T-helper 9 cell (primary cell): Measurements from ENCODE around the gene TNFRSF12A.

Experiments used
- DNase-seq: peaks from one replicate; pipeline ENCODE4 v3.0.0-alpha.2; 2020

Gene TNFRSF12A

GRCh38 chr16:3027489-3027795, 7.3 kb downstream of the TNFRSF12A start:
- DNase-seq: no peak

- peak; percentile 94 for DNase-seq
These were observed 8.0 kb downstream of the TNFRSF12A start for GRCh38 chr16:3027983-3028715.

GRCh38 chr16:3028716-3029319, 8.7 kb downstream of the TNFRSF12A start:
- DNase-seq: no peak

- DNase-seq: no peak
These were observed 9.5 kb downstream of the TNFRSF12A start for GRCh38 chr16:3029491-3030221.

GRCh38 chr16:3030222-3031212, 10.3 kb downstream of the TNFRSF12A start:
- DNase-seq: no peak

GRCh38 chr16:3032624-3033023, 12.5 kb downstream of the TNFRSF12A start:
- no peak for DNase-seq

- no peak for DNase-seq
These were observed 15.3 kb downstream of the TNFRSF12A start for GRCh38 chr16:3035289-3035971.

GRCh38 chr16:3035972-3036725, 16.0 kb downstream of the TNFRSF12A start:
- DNase-seq: no peak

GRCh38 chr16:3036726-3037315, 16.7 kb downstream of the TNFRSF12A start, which contains the start of gene BICDL2:
TSS of gene BICDL2 (minus strand) at chr16:3036944. CDS start at chr16:3035496, 1,448 bp downstream.
- DNase-seq: no peak

GRCh38 chr16:3038256-3038655, 18.1 kb downstream of the TNFRSF12A start:
- DNase-seq: no peak

GRCh38 chr16:3038896-3039295, 18.7 kb downstream of the TNFRSF12A start:
- DNase-seq: no peak

- no peak for DNase-seq
These were observed 22.2 kb downstream of the TNFRSF12A start for GRCh38 chr16:3042376-3042775.

GRCh38 chr16:3044708-3045107, 24.5 kb downstream of the TNFRSF12A start:
- DNase-seq: no peak

- no peak for DNase-seq
These were observed 25.8 kb downstream of the TNFRSF12A start, which contains the start of gene MMP25 for GRCh38 chr16:3045758-3046640. TSS of gene MMP25 (plus strand) at chr16:3046561. CDS start at chr16:3046918, 357 bp downstream.

GRCh38 chr16:3046641-3047386, 26.6 kb downstream of the TNFRSF12A start:
- no peak for DNase-seq

GRCh38 chr16:3047387-3047720, 27.2 kb downstream of the TNFRSF12A start:
- no peak for DNase-seq

GRCh38 chr16:3049921-3050481, 29.8 kb downstream of the TNFRSF12A start:
- DNase-seq: no peak

GRCh38 chr16:3050487-3050886, 30.3 kb downstream of the TNFRSF12A start:
- no peak for DNase-seq

GRCh38 chr16:3051009-3051408, 30.8 kb downstream of the TNFRSF12A start:
- no peak for DNase-seq
